Measurements from ENCODE around the gene FAM170B.

Gene FAM170B

GRCh38 chr10:49134327-49134726 is 506 bp upstream of the FAM170B start:
- no peaks in the 10 kb centered on the region for H3K27me3 ChIP-seq
- TF ChIP-seq CTCF (IDR thresholded peaks at IDR 0.05) = no peak
- no peak for DNase-seq
- H3K36me3 ChIP-seq = no peaks in the 10 kb centered on the region
- peaks cover 0 to 24% (median 4%) of the 10 kb centered on the region in 4 donors for H3K4me1 ChIP-seq
- H3K27ac ChIP-seq = no peak overlapping the region
- H3K9me3 ChIP-seq = no peaks in the 10 kb centered on the region
- H3K4me3 ChIP-seq = no peak overlapping the region
- intact Hi-C loops (cut with DNase I; ENCODE audit: low total_unique reads) = no loop called here

GRCh38 chr10:49132362-49132737 is 1.5 kb downstream of the FAM170B start:
- Histone ChIP-seq H3K27me3 (no peaks in the 10 kb centered on the region), H3K27ac (no peak overlapping the region), H3K4me3 (no peak overlapping the region), H3K36me3 (no peaks in the 10 kb centered on the region), H3K4me1 (peaks cover 0 to 16% (median 3%) of the 10 kb centered on the region in 4 donors), H3K9me3 (no peaks in the 10 kb centered on the region)
- TF ChIP-seq CTCF (IDR thresholded peaks at IDR 0.05) = no peak
- DNase-seq = no peak
- intact Hi-C loops (cut with DNase I; ENCODE audit: low total_unique reads) = no loop called here

GRCh38 chr10:49131507-49132361 is 2.1 kb downstream of the FAM170B start:
- Histone ChIP-seq H3K27me3 (no peaks in the 10 kb centered on the region), H3K9me3 (no peaks in the 10 kb centered on the region), H3K27ac (no peak overlapping the region), H3K4me3 (no peak overlapping the region), H3K4me1 (peaks cover 0 to 16% (median 3%) of the 10 kb centered on the region in 4 donors), H3K36me3 (no peaks in the 10 kb centered on the region)
- no peak for DNase-seq
- TF ChIP-seq CTCF (IDR thresholded peaks at IDR 0.05) = no peak
- intact Hi-C loops (cut with DNase I; ENCODE audit: low total_unique reads) = no loop called here

- no peaks in the 10 kb centered on the region for H3K9me3 ChIP-seq
- no peak for TF ChIP-seq CTCF (IDR thresholded peaks at IDR 0.05)
- intact Hi-C loops (cut with DNase I; ENCODE audit: low total_unique reads) = no loop called here
- H3K27me3 ChIP-seq = no peaks in the 10 kb centered on the region
- no peak for DNase-seq
- no peaks in the 10 kb centered on the region for H3K4me1 ChIP-seq
- H3K4me3 ChIP-seq = no peak overlapping the region
- H3K36me3 ChIP-seq = no peaks in the 10 kb centered on the region
- no peak overlapping the region for H3K27ac ChIP-seq
These were observed 4.4 kb downstream of the FAM170B start for GRCh38 chr10:49129376-49129775.

GRCh38 chr10:49128854-49129253 is 5.0 kb downstream of the FAM170B start:
- no peak for TF ChIP-seq CTCF (IDR thresholded peaks at IDR 0.05)
- Histone ChIP-seq H3K27me3 (no peaks in the 10 kb centered on the region), H3K9me3 (no peaks in the 10 kb centered on the region), H3K36me3 (no peaks in the 10 kb centered on the region), H3K27ac (no peak overlapping the region), H3K4me1 (no peaks in the 10 kb centered on the region), H3K4me3 (no peak overlapping the region)
- DNase-seq = no peak
- intact Hi-C loops (cut with DNase I; ENCODE audit: low total_unique reads) = no loop called here
